ENCODE results near the gene PIWIL1. TPM values are rescaled to one million over a fixed set of nuclear protein-coding genes. Genes with fewer than 3 reads are reported as not detected.
A peak's percentile ranks its signal among the peaks of the same experiment; 100 is the strongest.

Gene PIWIL1
- total and polyA plus RNA-seq, 2 of the 4 experiments (the other 2 are of a cell fraction) = not detected

GRCh38 chr12:130322263-130322662, 15.4 kb upstream of the PIWIL1 start:
- intact Hi-C loops (cut with micrococcal nuclease) = no loop called here
- H2BK15ac ChIP-seq (ENCODE audit: low read depth, low read length) = no peak overlapping the region
- peaks cover 6% of the 10 kb centered on the region; the same call in 1 of the 2 replicates for H3K9me3 ChIP-seq (ENCODE audit: control insufficient read depth, insufficient read depth, low read length)
- no peak for DNase-seq
- POLR2A ChIA-PET (ENCODE audit: unreplicated experiment) = no interaction called here
- no peak overlapping the region for H3K4me3 ChIP-seq (ENCODE audit: insufficient read depth, low read depth, low read length)
- no peak overlapping the region for H4K5ac ChIP-seq (ENCODE audit: low read depth, low read length)
- TF ChIP-seq ELK1 (IDR thresholded peaks at IDR 0.05; ENCODE audit: borderline replicate concordance, low read depth, low read length) = no peak
- TF ChIP-seq CEBPB (IDR thresholded peaks at IDR 0.05; ENCODE audit: low read depth, low read length) = peak; percentile 24; the same call in 1 of the 2 replicates
- no peak overlapping the region for H2AK5ac ChIP-seq (ENCODE audit: low read depth, low read length)
- H2BK120ac ChIP-seq (ENCODE audit: low read depth, low read length) = no peak overlapping the region
- H3K27me3 ChIP-seq (ENCODE audit: control insufficient read depth, insufficient read depth, low read length) = no peaks in the 10 kb centered on the region
- H3K4me2 ChIP-seq (ENCODE audit: low read depth, low read length) = no peak overlapping the region
- no peaks in the 10 kb centered on the region for H3K9me1 ChIP-seq (ENCODE audit: insufficient read depth, low read length)
- no TSS peak for BruUV-seq (replicated peaks)
- H2AK9ac ChIP-seq (replicated peaks; ENCODE audit: low read depth, low read length, poor library complexity) = no peak overlapping the region
- no peak overlapping the region for H2AFZ ChIP-seq (replicated peaks; ENCODE audit: low read length, poor library complexity)
- CTCF ChIA-PET = no interaction called here
- H3K27ac ChIP-seq (ENCODE audit: insufficient read depth, low read length) = no peak overlapping the region
- no peaks in the 10 kb centered on the region for H4K20me1 ChIP-seq (ENCODE audit: insufficient read depth, low read length)
- no peaks in the 10 kb centered on the region for H3K79me1 ChIP-seq (ENCODE audit: low read depth in 1 of 2, low read length in 2 of 2)
- H3K18ac ChIP-seq (ENCODE audit: low read depth, low read length) = no peak overlapping the region
- no CpG with 5 or more reads among the region's 3 CpGs for WGBS, 2 experiments (ENCODE audit: extremely low coverage in 2 of 2, insufficient read length in 1 of 2)
- no peak overlapping the region for H4K8ac ChIP-seq (ENCODE audit: low read depth in 2 of 2, low read length in 2 of 2)
- no peak overlapping the region for H3K56ac ChIP-seq (ENCODE audit: extremely low read depth, insufficient read depth, low read length)
- H3K36me3 ChIP-seq (ENCODE audit: control insufficient read depth, insufficient read depth, low read length) = no peaks in the 10 kb centered on the region
- no peak overlapping the region for H2BK5ac ChIP-seq (ENCODE audit: low read depth, low read length, poor library complexity, severe bottlenecking)
- H3K14ac ChIP-seq (replicated peaks; ENCODE audit: low read depth, low read length) = no peak overlapping the region
- H3K23ac ChIP-seq (ENCODE audit: low read depth, low read length) = no peak overlapping the region
- in situ Hi-C loops (cut with MboI; ENCODE audit: low sequenced_read_pairs) = no loop called here
- no peaks in the 10 kb centered on the region for H3K4me1 ChIP-seq (ENCODE audit: control insufficient read depth, insufficient read depth, low read length)
- no peak overlapping the region for H3K9ac ChIP-seq (ENCODE audit: low read depth, low read length)
- H2BK20ac ChIP-seq (ENCODE audit: low read depth, low read length) = no peak overlapping the region
- dilution Hi-C loops (cut with HindIII; ENCODE audit: low sequenced_read_pairs, unreplicated experiment) = no loop called here
- ATAC-seq (ENCODE audit: low read depth) = no peak
- H4K91ac ChIP-seq (ENCODE audit: insufficient read depth, low read depth, low read length) = no peak overlapping the region
- H3K4ac ChIP-seq (ENCODE audit: low read depth, low read length) = no peak overlapping the region

Measured in IMR-90 (cell line).